GM12891 (cell line): ENCODE results near the gene MAP2K1.

Experiments used
- POLR2A ChIP-seq: IDR thresholded peaks from 2 replicates; pipeline ENCODE4 v1.6.1; 2011; ENCODE audit warnings: low read depth, low read length, control low read depth
- POLR2AphosphoS5 ChIP-seq: IDR thresholded peaks from 2 replicates; pipeline ENCODE4 v1.6.1; 2011; ENCODE audit warnings: low read depth, low read length, control low read depth
- SPI1 ChIP-seq: IDR thresholded peaks from 2 replicates; pipeline ENCODE4 v1.6.1; 2011; ENCODE audit warnings: low read depth, low read length, control low read depth
- TAF1 ChIP-seq: IDR thresholded peaks from 2 replicates; pipeline ENCODE4 v1.6.1; 2011; ENCODE audit warnings: low read depth, low read length, control low read depth

DNA sequence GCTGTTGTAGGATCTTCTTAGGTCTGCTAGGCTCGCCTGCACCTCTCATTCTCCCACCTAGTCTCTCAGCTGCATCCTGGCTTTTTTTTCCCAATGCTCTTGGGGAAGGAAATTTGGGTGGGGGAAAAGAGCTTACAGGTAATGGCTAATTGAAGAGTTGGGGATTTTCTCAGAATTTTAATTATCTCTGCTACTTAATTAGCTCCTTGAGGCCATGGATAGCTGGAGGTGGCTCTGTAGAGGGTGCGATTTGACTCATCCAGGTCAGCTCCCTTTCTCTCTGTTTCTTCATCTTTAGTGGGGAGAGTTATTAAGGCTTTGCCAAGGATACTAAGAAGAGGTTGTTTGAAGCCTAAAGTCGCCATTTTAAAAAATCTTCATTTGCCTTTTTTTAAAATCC lies 88.3 kb downstream of the MAP2K1 start:
- TF ChIP-seq POLR2A (no peak), POLR2AphosphoS5 (no peak), SPI1 (no peak), TAF1 (no peak)
